Lung (tissue), 12 donors: ENCODE data around the gene STARD10. TPM values are rescaled to one million over a fixed set of nuclear protein-coding genes. Genes with fewer than 3 reads are reported as not detected.

Experiments used
- ATAC-seq: fragments of 200-7000 bp; cut with Tn5 transposase; one replicate; pipeline ENCODE4 v1.9.1; 2020; ENCODE audit warnings: moderate number of reproducible peaks; ENCODE audit not compliant: insufficient read depth, low FRiP score
- DNase-seq, 3 donors: peaks; one replicate each; pipeline ENCODE4 v3.0.0-alpha.2; 2013 to 2017
- H3K27ac ChIP-seq, 2 donors: one replicate each; pipeline ENCODE4 v1.5.1; 2013; ENCODE audit warnings: mild to moderate bottlenecking in 2 of 2, moderate library complexity in 2 of 2, control low read depth in 1 of 2, inconsistent platforms in 1 of 2, low read depth in 1 of 2, low read length in 1 of 2
- H3K27me3 ChIP-seq, 3 donors: one replicate each; pipeline ENCODE4 v1.5.1; 2013; ENCODE audit warnings: low read length in 2 of 3; ENCODE audit not compliant: control insufficient read depth in 3 of 3, insufficient read depth in 3 of 3
- H3K36me3 ChIP-seq, 4 donors: one replicate each; pipeline ENCODE4 v1.5.1; 2013; ENCODE audit warnings: low read length in 4 of 4, mild to moderate bottlenecking in 1 of 4, moderate library complexity in 1 of 4; ENCODE audit not compliant: control insufficient read depth in 4 of 4, insufficient read depth in 4 of 4
- H3K4me1 ChIP-seq, 5 donors: one replicate each; pipeline ENCODE4 v1.5.1; 2013; ENCODE audit warnings: low read length in 5 of 5, mild to moderate bottlenecking in 2 of 5, moderate library complexity in 1 of 5; ENCODE audit not compliant: control insufficient read depth in 5 of 5, insufficient read depth in 5 of 5
- H3K4me3 ChIP-seq: one replicate; pipeline ENCODE4 v1.5.1; 2013; ENCODE audit warnings: mild to moderate bottlenecking, control low read depth, moderate library complexity
- H3K9ac ChIP-seq, 2 donors: one replicate each; pipeline ENCODE4 v1.5.1; 2013; ENCODE audit warnings: low read length in 2 of 2, control low read depth in 1 of 2; ENCODE audit not compliant: insufficient read depth in 1 of 2
- H3K9me3 ChIP-seq, 4 donors: one replicate each; pipeline ENCODE4 v1.5.1; 2013; ENCODE audit warnings: low read length in 3 of 4, mild to moderate bottlenecking in 1 of 4, moderate library complexity in 1 of 4; ENCODE audit not compliant: control insufficient read depth in 4 of 4, insufficient read depth in 3 of 4
- WGBS, 2 donors: extraction: QIAGEN DNeasy Blood & Tissue Kit; methylation state at CpG; one replicate each; pipeline ENCODE4 v1.1.7; 2013; 5-methylcytosine and 5-hydroxymethylcytosine counted together
- polyA plus RNA-seq, 2 donors: library from polyadenylated mRNA; stranded (reverse); fragments of 200-250 nt; gene quantifications; one replicate each; pipeline ENCODE4 v1.2.1, GENCODE V29; 2013
- total RNA-seq, 2 donors: library from RNA; depleted of rRNA in 1 of 2; stranded (reverse); fragments of >200 nt in 1 of 2; gene quantifications; one replicate each; pipeline ENCODE4 v1.2.1, GENCODE V29; 2014 to 2021
- TF ChIP-seq, protein P1 (sequence below): IDR thresholded peaks from 2 replicates; pipeline ENCODE4 v1.5.1; 2012; ENCODE audit warnings: mild to moderate bottlenecking; ENCODE audit errors: control extremely low read depth, extremely low read depth
- donor health status: control.
- donor health status: control.
- donor health status: Bipolar disorder and iron deficiency.
- donor health status: healthy.
- donor health status: DM: yes; HTN: yes; CAD: no.

STARD10 gene
- total and polyA plus RNA-seq, 4 donors, result 66.5 to 198 (median 102) TPM

GRCh38 chr11:72725724-72726028 is 68.2 kb downstream of the STARD10 start:
- DNase-seq (no peak), ATAC-seq (no peak)
- no peak overlapping the region for H3K9ac ChIP-seq
- 85 to 91% methylated on average over 4 of the region's 4 CpGs for WGBS, 2 donors
- peaks cover 4 to 43% (median 10%) of the 10 kb centered on the region in 5 donors for H3K4me1 ChIP-seq
- peaks cover 0 to 16% (median 0%) of the 10 kb centered on the region in 4 donors for H3K36me3 ChIP-seq
- H3K4me3 ChIP-seq, result no peak overlapping the region
- peak overlapping the region in 1 of 2 donors; percentile 55 for H3K27ac ChIP-seq
- TF ChIP-seq, protein P1, sequence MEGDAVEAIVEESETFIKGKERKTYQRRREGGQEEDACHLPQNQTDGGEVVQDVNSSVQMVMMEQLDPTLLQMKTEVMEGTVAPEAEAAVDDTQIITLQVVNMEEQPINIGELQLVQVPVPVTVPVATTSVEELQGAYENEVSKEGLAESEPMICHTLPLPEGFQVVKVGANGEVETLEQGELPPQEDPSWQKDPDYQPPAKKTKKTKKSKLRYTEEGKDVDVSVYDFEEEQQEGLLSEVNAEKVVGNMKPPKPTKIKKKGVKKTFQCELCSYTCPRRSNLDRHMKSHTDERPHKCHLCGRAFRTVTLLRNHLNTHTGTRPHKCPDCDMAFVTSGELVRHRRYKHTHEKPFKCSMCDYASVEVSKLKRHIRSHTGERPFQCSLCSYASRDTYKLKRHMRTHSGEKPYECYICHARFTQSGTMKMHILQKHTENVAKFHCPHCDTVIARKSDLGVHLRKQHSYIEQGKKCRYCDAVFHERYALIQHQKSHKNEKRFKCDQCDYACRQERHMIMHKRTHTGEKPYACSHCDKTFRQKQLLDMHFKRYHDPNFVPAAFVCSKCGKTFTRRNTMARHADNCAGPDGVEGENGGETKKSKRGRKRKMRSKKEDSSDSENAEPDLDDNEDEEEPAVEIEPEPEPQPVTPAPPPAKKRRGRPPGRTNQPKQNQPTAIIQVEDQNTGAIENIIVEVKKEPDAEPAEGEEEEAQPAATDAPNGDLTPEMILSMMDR, result no peak
- H3K9me3 ChIP-seq, result no peaks in the 10 kb centered on the region
- H3K27me3 ChIP-seq, result no peaks in the 10 kb centered on the region

- no peak overlapping the region for H3K4me3 ChIP-seq
- DNase-seq (peak; percentile 80 to 89 (median 85)), ATAC-seq (no peak)
- no peaks in the 10 kb centered on the region for H3K9me3 ChIP-seq
- peak overlapping the region in 1 of 2 donors; percentile 55 for H3K27ac ChIP-seq
- H3K4me1 ChIP-seq, result peaks cover 9 to 49% (median 16%) of the 10 kb centered on the region in 5 donors
- H3K9ac ChIP-seq, result peak overlapping the region in 1 of 2 donors; percentile 38
- peaks cover 0 to 17% (median 0%) of the 10 kb centered on the region in 4 donors for H3K36me3 ChIP-seq
- H3K27me3 ChIP-seq, result no peaks in the 10 kb centered on the region
- TF ChIP-seq, protein P1, result peak; percentile 92
- 48% methylated on average over 9 of the region's 9 CpGs for WGBS, 2 donors
Measured at GRCh38 chr11:72724851-72725723, 68.8 kb downstream of the STARD10 start.

GRCh38 chr11:72724021-72724551 is 69.8 kb downstream of the STARD10 start:
- Histone ChIP-seq H3K4me3 (no peak overlapping the region), H3K9me3 (no peaks in the 10 kb centered on the region), H3K27ac (peak overlapping the region in 1 of 2 donors; percentile 11), H3K9ac (no peak overlapping the region), H3K36me3 (peaks cover 0 to 17% (median 0%) of the 10 kb centered on the region in 4 donors), H3K27me3 (no peaks in the 10 kb centered on the region), H3K4me1 (peaks cover 9 to 59% (median 25%) of the 10 kb centered on the region in 5 donors)
- WGBS, 2 donors, result 86 to 90% methylated on average over 5 of the region's 5 CpGs
- ATAC-seq (no peak), DNase-seq (no peak)
- TF ChIP-seq, protein P1, result no peak
